Skin of body (tissue), 2 donors: ENCODE measurements around the gene CHMP4A. TPM values are rescaled to one million over a fixed set of nuclear protein-coding genes. Genes with fewer than 3 reads are reported as not detected.
A peak's percentile ranks its signal among the peaks of the same experiment; 100 is the strongest.

Source experiments
- DNase-seq: peaks from one replicate; lab custom pipeline; 2025; lab: John Stamatoyannopoulos, UW
- total RNA-seq: library from RNA; depleted of rRNA; stranded (reverse); fragments of >200 nt; gene quantifications from one replicate; pipeline ENCODE4 v1.2.3, GENCODE V29; 2014

The CHMP4A gene
- 30.1 TPM for total RNA-seq

GRCh38 chr14:24212924-24213865 lies at the start of gene CHMP4A:
TSS of gene CHMP4A (minus strand) at chr14:24213488. CDS start at chr14:24213439, 49 bp downstream.
- peak; percentile 97 for DNase-seq

- DNase-seq = no peak
These were observed 48.7 kb upstream of the CHMP4A start for GRCh38 chr14:24261969-24262327.

GRCh38 chr14:24261256-24261968 lies 48.1 kb upstream of the CHMP4A start:
- DNase-seq = no peak

GRCh38 chr14:24260780-24261157 lies 47.5 kb upstream of the CHMP4A start:
- no peak for DNase-seq

GRCh38 chr14:24260026-24260779 lies 46.9 kb upstream of the CHMP4A start:
- DNase-seq = no peak

- DNase-seq = peak; percentile 32
These were observed 46.2 kb upstream of the CHMP4A start for GRCh38 chr14:24259282-24260025.

GRCh38 chr14:24258548-24259265 lies 45.4 kb upstream of the CHMP4A start:
- DNase-seq = no peak

GRCh38 chr14:24258119-24258518 lies 44.8 kb upstream of the CHMP4A start:
- DNase-seq = no peak

GRCh38 chr14:24256960-24257359 lies 43.7 kb upstream of the CHMP4A start:
- no peak for DNase-seq

GRCh38 chr14:24255931-24256711 lies 42.8 kb upstream of the CHMP4A start:
- DNase-seq = no peak

- DNase-seq = no peak
These were observed 42.1 kb upstream of the CHMP4A start for GRCh38 chr14:24255438-24255837.

GRCh38 chr14:24254630-24255392 lies 41.5 kb upstream of the CHMP4A start:
- DNase-seq = no peak

GRCh38 chr14:24253936-24254335 lies 40.6 kb upstream of the CHMP4A start:
- no peak for DNase-seq

- DNase-seq = no peak
These were observed 39.2 kb upstream of the CHMP4A start for GRCh38 chr14:24252289-24253124.

GRCh38 chr14:24251880-24252288 lies 38.6 kb upstream of the CHMP4A start:
- no peak for DNase-seq

- DNase-seq = no peak
These were observed 37.1 kb upstream of the CHMP4A start for GRCh38 chr14:24250354-24250753.

GRCh38 chr14:24249230-24250021 lies 36.1 kb upstream of the CHMP4A start:
- no peak for DNase-seq
